Effector CD4-positive, alpha-beta T cell (primary cell): ENCODE results near the gene WSCD2.

Experiments
- DNase-seq: peaks from one replicate; pipeline ENCODE4 v3.0.0-alpha.2; 2020

Gene WSCD2

GRCh38 chr12:108271951-108272872, 143.1 kb downstream of the WSCD2 start:
- no peak for DNase-seq

DNA sequence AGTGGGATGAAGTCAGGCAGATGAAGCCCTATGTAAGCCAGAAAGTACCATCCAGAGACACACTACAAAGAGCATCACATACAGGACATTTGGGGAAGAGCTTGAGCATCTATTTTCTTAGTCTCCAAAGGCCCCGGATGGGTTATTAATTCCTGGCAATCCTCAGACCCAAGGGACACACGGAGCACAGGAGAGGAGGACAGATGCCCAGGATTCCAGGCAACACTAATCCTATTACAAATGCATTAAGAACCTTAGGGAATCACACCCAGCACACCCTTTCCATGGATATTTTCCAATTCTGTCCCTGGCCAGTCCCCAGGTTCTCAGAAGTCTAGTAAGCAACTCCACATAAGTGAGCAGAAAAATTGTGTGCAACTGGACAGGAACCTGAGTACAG, 144.1 kb downstream of the WSCD2 start:
- no peak for DNase-seq

DNA sequence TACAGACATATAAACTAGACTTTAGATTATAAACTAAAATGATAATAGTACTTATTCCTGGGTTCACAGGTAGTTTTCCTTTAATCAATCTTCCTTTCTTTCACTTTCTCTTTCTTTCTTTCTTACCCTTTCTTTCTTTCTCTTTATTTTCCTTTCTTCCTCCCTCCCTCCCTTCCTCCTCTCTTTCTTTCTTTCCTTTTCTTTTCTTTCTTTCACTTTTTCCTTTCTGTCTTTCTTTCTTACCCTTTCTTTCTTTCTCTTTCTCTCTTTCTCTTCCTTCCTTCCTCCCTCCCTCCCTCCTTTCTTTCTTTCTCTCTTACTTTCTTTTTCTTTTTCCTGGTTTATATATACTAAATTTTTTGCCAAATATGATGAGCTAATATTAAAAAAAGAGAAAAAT, 148.5 kb downstream of the WSCD2 start:
- no peak for DNase-seq

DNA sequence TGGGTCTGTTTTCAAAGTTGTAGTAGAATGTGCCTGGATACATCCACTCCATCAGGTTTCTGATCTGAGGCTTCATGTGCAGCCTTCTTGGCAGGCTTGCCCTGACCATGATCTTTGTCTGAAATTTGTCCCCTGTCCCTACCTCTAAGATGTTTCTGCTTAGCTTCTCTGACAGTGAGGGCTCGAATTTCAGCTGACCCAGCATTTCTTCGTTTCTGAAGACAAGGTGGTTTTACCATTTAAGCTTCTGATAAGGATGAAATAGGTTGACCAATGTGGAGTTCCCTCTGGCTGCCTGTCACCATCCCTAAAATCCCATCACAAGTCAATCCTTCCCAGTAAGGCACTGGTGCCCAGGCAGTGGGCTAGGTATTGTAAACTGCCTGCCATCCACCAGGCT, 153.1 kb downstream of the WSCD2 start:
- no peak for DNase-seq

- no peak for DNase-seq
These were observed 153.6 kb downstream of the WSCD2 start for GRCh38 chr12:108282676-108283075.

DNA sequence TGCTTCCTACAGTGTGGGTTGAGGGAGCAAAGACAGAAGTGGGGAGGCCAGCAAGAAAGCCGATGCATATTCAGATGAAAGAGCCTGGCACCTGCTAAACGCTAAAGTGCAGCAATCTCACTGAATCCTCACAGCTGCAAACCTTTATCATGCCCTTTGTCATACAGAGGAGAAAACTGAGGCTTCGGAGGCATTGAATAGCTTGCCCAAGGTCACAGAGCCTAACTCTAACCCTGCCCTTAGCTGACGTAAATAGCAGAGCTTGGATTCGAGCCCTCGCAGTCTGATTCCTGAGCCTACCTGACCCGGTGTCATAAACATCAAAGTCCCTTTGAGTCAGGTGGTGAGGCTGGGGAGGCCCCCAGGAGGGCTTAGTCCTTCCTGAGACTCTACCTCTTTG, 155.1 kb downstream of the WSCD2 start:
- no peak for DNase-seq

- no peak for DNase-seq
These were observed 155.9 kb downstream of the WSCD2 start for GRCh38 chr12:108285016-108285415.

DNA sequence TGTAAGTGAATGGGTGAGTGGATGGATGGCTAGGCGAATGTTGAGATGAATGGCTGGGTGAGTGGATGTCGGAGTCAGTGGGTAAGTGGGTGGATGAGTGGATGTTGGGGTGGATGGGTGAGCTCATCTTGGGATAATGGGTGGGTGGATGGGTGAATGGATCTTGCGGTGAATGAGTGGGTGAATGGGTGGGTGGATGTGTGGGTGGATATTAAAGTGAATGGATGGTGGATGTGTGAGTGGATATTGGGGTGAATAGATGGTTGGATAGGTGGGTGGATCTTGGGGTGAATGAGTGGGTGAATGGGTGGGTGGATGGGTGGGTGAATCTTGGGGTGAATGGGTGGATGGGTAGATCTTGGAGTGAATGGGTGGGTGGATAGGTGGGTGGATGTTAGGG, 158.1 kb downstream of the WSCD2 start:
- no peak for DNase-seq

GRCh38 chr12:108289350-108290161, 160.5 kb downstream of the WSCD2 start:
- no peak for DNase-seq

GRCh38 chr12:108295641-108296040, 166.6 kb downstream of the WSCD2 start:
- DNase-seq, result no peak

- no peak for DNase-seq
These were observed 167.9 kb downstream of the WSCD2 start for GRCh38 chr12:108296945-108297344.

DNA sequence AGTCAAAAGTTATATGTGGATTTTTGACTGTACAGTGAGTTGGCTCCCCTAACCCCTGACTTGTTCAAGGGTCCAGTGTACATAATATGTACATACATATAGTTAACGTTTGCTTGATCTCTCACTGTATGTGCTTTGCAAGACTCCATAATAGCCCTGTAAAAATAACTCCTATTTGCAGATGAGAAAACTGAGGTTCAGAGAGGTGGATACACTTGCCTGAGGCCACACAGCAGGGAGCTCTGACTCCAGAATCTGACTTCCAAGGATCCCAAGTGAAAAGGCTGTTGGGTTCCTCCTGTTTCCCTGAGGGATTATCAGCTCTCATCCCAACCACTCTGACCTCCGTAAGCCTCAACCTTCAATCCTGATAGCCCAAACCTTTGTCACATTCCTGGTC, 168.3 kb downstream of the WSCD2 start:
- no peak for DNase-seq

- no peak for DNase-seq
These were observed 169.0 kb downstream of the WSCD2 start for GRCh38 chr12:108297895-108298760.

DNA sequence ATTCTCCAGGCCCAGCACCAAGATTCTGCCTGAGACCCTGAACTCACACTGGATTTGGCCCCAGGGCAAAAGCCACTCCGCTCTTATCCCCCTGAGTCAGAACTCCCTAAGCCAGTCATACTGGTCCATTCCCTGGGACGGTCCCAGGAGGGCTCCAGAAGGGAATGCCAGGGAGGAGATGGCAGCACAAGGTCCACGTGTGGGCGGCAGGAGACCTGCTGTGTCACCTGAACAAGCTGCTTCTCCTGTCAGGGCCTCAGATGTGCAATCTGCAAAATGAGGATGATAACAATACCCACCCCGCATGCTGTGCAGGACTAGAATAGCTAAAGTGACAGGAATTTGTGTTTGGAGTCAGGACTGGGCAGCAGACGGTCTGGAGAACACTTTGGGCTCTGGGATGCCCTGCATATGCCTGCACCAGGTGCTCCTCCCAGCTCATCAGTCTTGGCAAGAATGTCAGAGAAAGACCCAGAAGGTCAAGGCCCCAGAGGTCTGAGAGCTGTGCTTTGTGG, 169.7 kb downstream of the WSCD2 start:
- no peak for DNase-seq

GRCh38 chr12:108299516-108299915, 170.4 kb downstream of the WSCD2 start:
- DNase-seq, result no peak
